GM21723 (cell line): ENCODE results near the gene CNTN5.

Source experiments
- ATAC-seq: cut with Tn5 transposase; IDR thresholded peaks from one replicate; pipeline ENCODE4 v1.9.1; 2021; ENCODE audit warnings: mild to moderate bottlenecking, moderate library complexity; ENCODE audit not compliant: unreplicated experiment

The CNTN5 gene

GRCh38 chr11:99501655-99502054, 480.9 kb downstream of the CNTN5 start:
- no peak for ATAC-seq

DNA sequence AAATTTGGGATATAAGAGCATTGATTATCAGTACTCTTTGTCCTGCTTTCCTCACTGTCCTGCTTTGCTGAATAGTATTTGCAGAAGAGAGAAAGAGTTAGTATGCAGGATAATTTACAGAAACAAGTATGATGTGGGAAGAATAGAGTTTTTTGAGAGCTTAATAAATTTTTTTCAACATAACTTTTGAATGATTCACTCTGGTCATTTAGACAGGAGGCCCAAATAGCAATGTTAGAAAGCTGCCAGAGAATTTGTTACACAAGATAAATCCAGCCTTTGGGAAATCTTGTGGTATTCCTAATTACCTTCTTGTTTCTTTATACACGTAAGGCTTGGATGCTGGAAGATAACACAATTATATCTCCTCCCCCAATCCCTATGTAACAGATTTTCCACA, 484.6 kb downstream of the CNTN5 start:
- ATAC-seq, result no peak

- no peak for ATAC-seq
Measured at GRCh38 chr11:99505831-99506230, 485.1 kb downstream of the CNTN5 start.

- ATAC-seq, result no peak
Measured at GRCh38 chr11:99509863-99510262, 489.1 kb downstream of the CNTN5 start.

DNA sequence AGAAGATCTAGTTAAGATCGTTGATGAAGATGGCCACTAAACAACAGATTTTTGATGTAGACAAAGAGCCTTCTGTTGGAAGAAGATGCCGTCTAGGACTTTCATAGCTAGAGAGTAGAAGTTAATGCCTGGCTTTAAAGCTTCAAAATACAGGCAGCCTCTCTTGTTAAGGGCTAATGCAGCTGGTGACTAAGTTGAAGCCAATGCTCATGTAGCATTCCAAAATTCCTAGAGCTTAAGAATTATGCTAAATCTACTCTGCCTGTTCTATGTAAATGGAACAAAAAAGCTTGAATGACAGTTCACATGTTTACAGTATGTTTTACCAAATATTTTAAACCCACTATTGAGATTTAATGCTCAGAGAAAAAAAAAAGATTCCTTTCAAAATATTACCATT, 492.6 kb downstream of the CNTN5 start:
- no peak for ATAC-seq

GRCh38 chr11:99519095-99519494, 498.3 kb downstream of the CNTN5 start:
- ATAC-seq, result no peak

DNA sequence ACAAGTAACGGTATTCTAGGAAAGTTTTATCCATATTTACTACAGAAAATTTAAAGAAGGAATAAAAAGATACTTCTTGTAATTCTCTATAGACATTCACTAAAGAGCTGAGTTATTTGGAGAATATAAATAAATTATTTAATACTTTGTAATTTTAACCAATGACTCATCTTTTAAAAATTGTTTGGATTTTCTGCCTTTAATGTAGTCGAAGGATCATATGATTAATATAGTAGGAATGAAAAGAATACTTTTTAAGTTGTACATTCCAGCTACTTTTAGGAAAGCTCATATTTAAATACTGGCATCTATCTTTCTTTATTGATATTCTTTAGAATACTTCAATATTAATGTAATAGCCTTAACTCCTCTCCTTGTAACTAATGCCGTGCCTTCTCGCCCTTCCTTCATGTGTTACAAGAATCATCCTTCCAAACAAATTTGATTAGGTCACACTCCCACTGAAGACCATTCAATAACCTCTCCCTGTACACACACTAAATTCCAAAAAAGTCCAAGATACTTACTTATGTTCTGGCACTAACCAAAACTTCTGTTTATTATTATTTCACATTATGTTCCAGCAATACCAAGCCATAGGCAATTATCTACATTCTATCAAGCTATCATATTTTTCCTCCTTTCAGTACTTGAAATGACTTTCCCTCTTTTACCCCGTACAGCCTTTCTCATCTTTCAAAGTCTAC, 501.9 kb downstream of the CNTN5 start:
- no peak for ATAC-seq

DNA sequence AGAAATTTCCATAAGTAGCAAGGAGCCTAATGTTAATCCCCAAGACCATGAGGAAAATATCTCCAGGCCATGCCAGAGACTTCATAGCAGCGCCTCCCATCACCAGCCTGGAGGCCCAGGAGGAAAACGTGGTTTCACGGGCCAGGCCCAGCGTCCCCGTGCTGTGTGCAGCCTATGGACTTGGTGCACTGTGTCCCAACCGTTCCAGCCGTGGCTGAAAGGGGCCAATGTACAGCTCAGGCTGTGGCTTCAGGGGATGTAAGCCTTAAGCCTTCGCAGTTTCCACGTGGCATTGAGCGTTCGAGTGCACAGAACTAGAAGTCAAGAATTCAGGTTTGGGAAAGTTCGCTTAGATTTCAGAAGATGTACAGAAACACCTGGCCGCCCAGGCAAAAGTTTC, 510.7 kb downstream of the CNTN5 start:
- no peak for ATAC-seq

GRCh38 chr11:99534812-99535211, 514.1 kb downstream of the CNTN5 start:
- no peak for ATAC-seq

GRCh38 chr11:99535406-99535805, 514.7 kb downstream of the CNTN5 start:
- no peak for ATAC-seq

DNA sequence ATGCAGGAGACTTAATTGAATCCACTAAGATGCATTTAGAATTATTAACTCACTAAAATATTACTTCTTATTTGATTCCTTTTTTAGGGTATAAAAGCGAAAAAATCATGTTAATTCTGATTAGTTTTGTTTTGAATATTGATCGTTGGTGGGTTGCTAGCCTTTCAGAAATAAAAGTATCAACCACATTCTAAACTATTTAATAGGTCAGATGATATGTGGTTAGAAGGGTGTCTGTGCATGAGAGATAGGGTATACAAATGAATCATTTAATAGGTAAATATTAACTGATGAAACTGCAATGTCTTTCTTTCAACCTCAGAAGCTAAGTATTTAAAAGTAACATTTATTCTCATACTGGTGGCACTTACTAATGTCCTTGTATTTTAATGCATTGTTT, 515.1 kb downstream of the CNTN5 start:
- ATAC-seq, result no peak

- ATAC-seq, result no peak
Measured at GRCh38 chr11:99537681-99538080, 516.9 kb downstream of the CNTN5 start.

GRCh38 chr11:99545616-99546015, 524.9 kb downstream of the CNTN5 start:
- ATAC-seq, result no peak

DNA sequence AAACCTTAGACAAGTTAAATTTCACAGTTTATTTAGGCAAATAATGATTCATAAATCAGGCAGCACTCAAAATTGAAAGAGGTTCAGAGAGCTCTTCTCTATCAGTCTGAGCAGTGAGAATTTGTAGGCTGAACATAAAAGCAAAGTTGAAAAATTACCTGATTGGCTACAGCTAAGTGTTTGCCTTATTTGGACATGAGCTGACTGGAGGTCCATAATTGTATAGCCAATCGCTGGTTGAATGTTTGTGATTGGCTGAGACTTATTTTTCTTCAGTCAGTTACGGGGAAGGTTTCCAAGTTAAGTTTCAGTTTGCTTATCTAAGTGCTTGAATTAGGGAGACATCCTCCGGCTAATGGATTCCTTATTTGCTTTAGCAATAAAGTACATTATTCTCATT, 527.5 kb downstream of the CNTN5 start:
- ATAC-seq, result no peak

GRCh38 chr11:99554232-99554903, 533.6 kb downstream of the CNTN5 start:
- ATAC-seq, result no peak

DNA sequence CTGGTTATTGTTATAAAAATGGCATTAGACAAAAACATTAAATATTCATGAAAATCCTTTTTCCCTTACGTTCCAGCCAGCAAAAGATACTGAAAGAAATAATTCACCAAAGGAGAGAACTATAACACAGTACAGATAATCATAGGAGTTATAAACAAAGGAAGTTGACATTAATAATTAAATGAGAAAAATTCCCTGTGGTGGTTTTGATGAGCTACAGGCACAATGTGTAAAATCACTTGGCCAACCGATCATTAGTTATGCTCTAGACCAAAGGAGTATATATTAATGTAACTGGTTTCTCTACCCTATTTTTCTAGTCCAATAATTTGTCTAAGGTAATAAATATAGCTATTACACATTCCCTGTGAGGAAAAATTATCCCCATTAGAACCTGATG, 534.7 kb downstream of the CNTN5 start:
- no peak for ATAC-seq

DNA sequence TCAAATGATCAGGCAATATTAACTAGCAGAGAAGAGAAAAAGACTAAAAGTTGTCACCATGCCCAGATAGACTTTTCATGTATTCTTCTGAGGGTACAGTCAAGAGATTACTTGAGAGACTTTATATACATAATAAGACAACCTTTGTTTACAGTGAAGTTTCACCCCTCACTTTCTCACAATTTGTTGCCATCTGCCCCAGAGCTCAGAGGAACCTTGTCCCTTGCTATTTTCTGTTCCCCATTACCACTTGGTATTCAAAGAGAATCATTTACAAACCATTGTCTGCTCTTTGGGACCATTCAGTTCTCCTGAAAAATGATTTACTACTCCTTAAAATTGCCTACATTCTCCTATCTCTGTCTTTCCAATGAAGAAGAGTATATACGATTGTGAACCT, 544.6 kb downstream of the CNTN5 start:
- ATAC-seq, result no peak

GRCh38 chr11:99567334-99567956, 546.7 kb downstream of the CNTN5 start:
- no peak for ATAC-seq

DNA sequence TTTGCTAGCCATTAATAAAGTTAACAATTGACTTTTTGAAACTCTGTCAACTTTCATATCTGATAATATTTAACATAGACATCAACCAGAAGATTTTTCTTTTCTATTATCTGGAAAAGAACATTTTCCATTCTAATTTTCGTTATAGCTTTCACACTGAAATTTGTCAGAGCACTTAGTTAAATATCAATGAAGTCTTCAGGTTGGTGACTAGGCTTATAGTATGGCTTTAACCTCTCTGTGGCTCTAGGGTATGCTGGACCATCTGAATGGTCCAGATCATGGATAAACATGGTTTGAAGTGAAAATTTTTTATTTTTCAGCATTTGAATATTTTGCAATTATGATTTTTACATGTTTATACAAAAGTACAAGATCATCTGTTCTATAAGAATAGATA, 548.1 kb downstream of the CNTN5 start:
- no peak for ATAC-seq

- no peak for ATAC-seq
Measured at GRCh38 chr11:99571094-99571493, 550.3 kb downstream of the CNTN5 start.

- no peak for ATAC-seq
Measured at GRCh38 chr11:99584830-99585229, 564.1 kb downstream of the CNTN5 start.

GRCh38 chr11:99585606-99586005, 564.9 kb downstream of the CNTN5 start:
- ATAC-seq, result no peak
